HG02981 (cell line): Measurements from ENCODE around the gene LRRC57.
"Not testable (repeated sequence)": the region's sequence is repeated elsewhere in the genome, so short reads cannot be mapped to it uniquely, and the experiment has no call there.

Experiments
- ATAC-seq: cut with Tn5 transposase; IDR thresholded peaks from one replicate; pipeline ENCODE4 v1.9.1; 2021; ENCODE audit warnings: mild to moderate bottlenecking, moderate library complexity; ENCODE audit not compliant: unreplicated experiment

LRRC57 gene

GRCh38 chr15:42548249-42549031 lies at the start of gene LRRC57, which contains the start of gene HAUS2:
TSS of gene LRRC57 (minus strand) at chr15:42548793. CDS start at chr15:42548434, 359 bp downstream.
TSS of gene HAUS2 (plus strand) at chr15:42548838. CDS start at chr15:42548873, 35 bp downstream.
- ATAC-seq, result peak; percentile 84

GRCh38 chr15:42595626-42596240 lies 47.1 kb upstream of the LRRC57 start:
- no peak for ATAC-seq

GRCh38 chr15:42594095-42594494 lies 45.5 kb upstream of the LRRC57 start:
- no peak for ATAC-seq

- no peak for ATAC-seq
Observed at GRCh38 chr15:42593143-42593542, 44.5 kb upstream of the LRRC57 start.

- ATAC-seq, result no peak
Observed at GRCh38 chr15:42592716-42593115, 44.1 kb upstream of the LRRC57 start.

GRCh38 chr15:42591238-42591934 lies 42.8 kb upstream of the LRRC57 start:
- no peak for ATAC-seq

GRCh38 chr15:42590619-42591237 lies 42.1 kb upstream of the LRRC57 start:
- ATAC-seq, result no peak

- no peak for ATAC-seq
Observed at GRCh38 chr15:42584031-42584765, 35.6 kb upstream of the LRRC57 start.

GRCh38 chr15:42582569-42583375 lies 34.2 kb upstream of the LRRC57 start:
- ATAC-seq, result no peak

- ATAC-seq, result peak; percentile 74
Observed at GRCh38 chr15:42581272-42581730, 32.7 kb upstream of the LRRC57 start.

GRCh38 chr15:42578984-42579537 lies 30.5 kb upstream of the LRRC57 start:
- no peak for ATAC-seq

- ATAC-seq, result no peak
Observed at GRCh38 chr15:42577514-42578031, 29.0 kb upstream of the LRRC57 start.

- no peak for ATAC-seq
Observed at GRCh38 chr15:42576776-42577175, 28.2 kb upstream of the LRRC57 start.

GRCh38 chr15:42576040-42576594 lies 27.5 kb upstream of the LRRC57 start:
- ATAC-seq, result no peak

- ATAC-seq, result peak; percentile 91
Observed at GRCh38 chr15:42575188-42576039, 26.8 kb upstream of the LRRC57 start, which contains the start of gene STARD9. TSS of gene STARD9 (plus strand) at chr15:42575606. CDS start at chr15:42575716, 110 bp downstream.

GRCh38 chr15:42558739-42559138 lies 10.1 kb upstream of the LRRC57 start:
- ATAC-seq, result no peak

- ATAC-seq, result not testable (repeated sequence)
Observed at GRCh38 chr15:42556550-42557207, 8.1 kb upstream of the LRRC57 start.
